NCI-H1417 (cell line): ENCODE measurements around the gene GALNS.
"Not testable (repeated sequence)": the region's sequence is repeated elsewhere in the genome, so short reads cannot be mapped to it uniquely, and the experiment has no call there.

Source experiments
- DNase-seq, 3 experiments: peaks; one replicate each; lab custom pipeline; 2025; lab: John Stamatoyannopoulos, UW

The GALNS gene

GRCh38 chr16:88784074-88784855, 72.5 kb downstream of the GALNS start:
- DNase-seq = peak in 1 of 3 experiments; percentile 6

DNA sequence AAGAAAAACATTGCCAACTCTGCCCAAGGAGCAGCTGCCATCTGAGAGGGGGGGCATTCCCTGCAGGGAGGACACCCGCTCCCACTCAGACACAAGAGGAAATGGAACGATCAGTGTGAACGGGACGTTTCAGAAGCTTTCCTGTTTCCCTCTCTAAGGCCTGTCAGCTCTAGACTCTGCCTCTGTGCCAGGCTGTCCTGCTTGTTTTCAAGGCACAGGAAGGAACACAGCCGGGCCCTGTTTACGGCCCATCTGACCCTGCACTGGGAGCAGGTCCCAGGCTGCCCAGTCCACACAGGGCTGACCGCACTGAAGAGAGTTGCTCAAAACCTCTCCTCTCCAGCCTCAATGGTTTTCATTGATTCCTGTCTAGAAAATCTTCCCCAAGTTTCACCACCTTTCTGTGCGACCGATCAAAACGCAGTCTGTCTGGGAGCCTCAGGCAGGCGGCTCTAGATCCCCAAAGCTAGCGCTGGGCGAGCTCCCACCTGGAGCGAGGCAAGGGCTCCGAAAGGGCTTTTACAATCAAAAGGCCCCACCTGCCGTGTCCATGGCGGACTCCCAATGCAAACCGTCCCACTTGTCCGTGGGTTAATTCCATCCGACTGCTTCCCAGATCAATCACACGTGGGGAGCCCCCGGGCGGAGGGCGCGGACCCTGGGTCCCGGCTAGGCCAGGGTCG, 73.2 kb downstream of the GALNS start:
- no peak for DNase-seq

DNA sequence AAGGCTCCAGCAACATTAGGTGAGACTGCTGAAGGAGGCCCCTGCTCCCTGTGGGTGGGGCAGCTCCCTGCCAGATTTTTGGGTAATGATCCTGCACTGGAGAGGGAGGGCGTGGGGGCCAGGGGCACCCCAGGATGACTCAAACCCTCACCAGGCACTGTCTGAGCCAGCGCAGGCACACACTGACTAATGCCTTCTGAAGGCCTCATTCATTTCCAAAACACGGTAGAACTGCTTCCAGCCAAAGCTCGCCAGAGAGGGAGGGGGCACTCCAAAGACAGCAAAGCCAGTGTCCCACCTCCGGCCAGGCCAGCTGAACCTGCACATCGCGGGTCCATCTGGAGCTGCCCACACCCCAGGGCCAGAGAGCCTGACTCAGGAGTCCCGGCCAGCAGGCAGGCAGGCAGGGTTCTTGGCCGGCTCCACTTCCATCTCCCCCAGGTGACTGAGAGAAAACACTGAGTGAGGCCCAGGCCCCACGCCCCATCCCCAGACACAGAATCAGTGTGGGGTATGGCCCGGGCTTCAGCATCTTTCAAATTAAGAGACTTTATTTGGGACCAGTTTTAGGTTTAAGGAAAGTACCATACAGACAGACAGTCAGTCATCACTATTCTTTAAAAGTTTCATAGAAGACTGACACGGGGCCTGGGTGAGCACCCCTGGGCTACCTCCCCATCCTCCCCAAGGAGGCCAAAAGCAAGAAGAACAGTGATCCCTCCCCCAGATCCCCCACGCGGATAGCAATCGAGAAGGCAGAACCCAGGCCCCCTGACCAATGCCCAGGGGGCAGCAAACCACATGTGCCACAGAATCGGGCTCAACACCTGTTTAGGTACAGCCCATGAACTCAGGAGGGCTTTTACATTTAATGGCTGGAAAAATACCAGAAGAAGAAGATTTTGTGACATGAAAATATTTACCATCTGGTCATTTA, 74.0 kb downstream of the GALNS start:
- no peak for DNase-seq

GRCh38 chr16:88781140-88782077, 75.3 kb downstream of the GALNS start:
- no peak for DNase-seq

DNA sequence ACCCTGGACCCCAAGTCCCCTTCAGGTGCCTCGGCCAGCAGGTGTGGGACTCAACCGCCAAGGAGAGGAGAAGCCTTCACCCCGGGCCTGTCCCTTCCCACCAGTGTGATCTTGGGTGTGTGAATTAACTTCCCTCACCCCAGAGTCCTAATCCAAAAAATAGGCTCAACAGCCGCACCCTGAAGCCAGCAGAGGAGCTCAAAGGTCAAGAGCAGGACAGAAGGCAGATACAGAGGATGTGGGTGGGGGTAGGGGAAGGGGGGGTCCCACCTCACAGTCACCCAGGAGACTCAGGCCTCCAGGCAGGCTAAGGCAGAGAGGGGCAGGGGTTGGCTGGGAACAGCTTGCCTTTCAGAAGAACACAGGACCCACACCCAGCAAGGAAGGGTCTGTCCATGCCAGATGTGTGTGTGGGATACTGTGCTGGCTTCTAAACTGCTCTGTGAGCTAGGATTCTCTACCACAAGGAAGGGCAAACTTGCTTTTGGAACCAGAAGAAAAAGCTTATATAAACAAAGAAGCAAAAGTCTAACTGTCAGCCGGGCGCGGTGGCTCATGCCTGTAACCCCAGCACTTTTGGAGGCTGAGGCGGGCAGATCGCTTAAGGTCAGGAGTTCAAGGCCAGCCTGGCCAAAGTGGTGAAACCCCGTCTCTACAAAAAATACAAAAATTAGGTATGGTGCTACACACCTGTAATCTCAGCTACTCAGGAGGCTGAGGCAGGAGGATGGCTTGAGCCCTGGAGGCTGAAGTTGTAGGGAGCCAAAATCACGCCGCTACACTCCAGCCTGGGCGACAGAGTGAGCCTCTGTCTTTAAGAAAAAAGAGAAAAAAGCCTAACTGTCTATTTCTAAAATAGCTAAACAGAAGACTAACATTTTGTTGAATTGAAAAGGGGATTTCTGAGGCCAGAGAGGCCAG, 76.3 kb downstream of the GALNS start:
- no peak for DNase-seq

DNA sequence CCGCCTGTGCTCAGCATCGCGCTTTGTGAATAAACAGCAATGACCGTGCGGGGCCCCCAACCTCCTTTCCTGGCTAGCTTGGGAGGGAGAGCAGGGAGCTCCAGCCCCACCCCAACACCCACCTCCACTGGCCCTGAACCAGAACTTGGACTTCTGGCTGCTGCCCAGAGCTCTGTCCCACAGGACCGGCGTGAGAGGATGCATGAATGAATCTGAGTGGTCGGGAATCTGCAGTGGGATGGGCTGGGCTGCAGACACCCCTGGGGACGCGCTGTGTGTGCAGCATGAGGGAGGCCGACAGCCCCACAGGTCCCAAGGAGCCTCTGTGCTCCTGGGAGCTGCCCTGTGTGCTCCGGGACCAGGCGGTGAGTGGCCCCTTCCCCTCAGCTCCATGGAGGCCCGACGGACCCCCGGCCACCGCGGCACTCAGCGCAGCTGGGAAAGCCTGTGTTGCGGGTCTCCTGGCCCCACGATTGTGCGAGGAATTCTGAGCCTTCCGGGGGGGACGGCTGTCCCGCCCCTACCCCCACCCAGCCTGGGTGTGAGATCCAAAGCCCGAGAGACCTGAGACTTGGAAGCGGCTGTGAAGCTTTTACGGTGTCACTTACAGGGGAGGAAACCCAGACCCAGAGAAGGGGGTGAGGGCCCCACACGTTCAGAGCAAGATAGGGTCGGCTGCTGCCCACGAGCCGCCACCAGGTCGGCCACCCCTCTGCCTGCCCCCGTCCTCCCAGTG, 77.2 kb downstream of the GALNS start:
- no peak for DNase-seq

- DNase-seq = no peak
Measured at GRCh38 chr16:88778541-88779065, 78.1 kb downstream of the GALNS start.

DNA sequence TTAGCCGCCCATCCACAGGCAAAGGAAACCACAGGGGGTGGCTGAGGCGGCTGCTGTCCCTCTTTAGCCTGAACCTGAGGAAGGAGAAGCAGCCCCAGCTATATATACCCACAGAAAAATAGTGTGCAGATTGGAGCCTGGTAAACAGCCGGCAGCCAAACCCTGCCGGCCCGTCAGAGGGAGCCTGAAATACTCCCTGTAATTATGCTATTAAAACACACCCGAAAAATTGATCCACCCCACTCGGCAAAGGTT, 78.5 kb downstream of the GALNS start:
- no peak for DNase-seq

DNA sequence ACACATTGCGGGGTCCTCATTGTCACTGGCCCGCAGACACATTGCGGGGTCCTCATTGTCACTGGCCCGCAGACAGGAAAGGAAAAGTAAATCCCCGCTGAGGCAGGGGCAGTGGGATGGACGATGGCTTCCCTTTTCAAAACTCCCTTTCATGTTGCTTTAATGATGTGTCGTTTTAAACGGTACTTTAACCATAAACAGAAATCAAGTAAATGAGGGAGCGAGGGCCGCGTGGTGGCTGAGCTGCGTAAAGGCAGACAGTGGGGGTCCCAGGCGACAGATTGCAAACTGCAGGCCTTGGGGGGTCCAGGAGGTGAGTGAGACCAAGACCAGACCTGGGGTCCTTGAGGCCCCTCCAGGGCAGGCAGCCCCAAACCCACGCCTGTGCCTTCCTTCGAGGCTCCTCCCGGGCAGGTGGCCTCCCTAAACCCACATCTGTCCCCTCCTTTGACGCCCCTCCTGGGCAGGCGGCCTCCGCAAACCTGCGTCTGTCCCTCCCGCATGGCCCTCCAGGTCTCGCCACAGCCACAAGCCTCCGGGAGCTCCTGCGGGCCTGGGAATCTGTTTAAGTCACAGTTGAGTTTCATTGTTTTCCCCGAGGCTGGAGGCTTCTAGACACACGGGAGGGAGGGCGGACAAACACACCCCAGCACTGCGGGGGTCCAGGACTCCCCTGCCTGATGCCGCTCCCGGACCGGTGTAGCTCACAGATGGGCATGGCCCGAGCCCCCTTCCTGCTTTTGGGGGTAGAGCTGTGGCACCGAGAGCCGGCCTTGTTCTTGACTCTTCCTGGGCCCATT, 79.1 kb downstream of the GALNS start:
- no peak for DNase-seq

DNA sequence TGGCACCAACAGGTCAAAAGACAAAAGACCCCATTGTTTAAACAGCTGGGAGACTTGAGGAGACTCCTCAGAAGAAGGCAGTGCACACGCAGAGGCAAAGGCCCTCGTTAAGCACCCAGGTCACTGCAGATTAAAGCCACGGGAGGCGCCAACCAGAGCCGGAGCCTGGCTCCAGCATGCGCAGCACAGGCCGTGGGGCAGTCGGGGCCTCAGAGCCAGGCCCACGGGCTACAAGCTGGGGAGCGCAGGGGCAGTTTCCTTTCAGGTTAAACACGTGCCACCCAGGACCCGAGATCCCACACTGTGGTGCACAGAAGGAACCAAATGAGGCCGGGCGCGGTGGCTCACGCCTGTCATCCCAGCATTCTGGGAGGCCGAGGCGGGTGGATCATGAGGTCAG, 80.9 kb downstream of the GALNS start:
- DNase-seq = no peak

GRCh38 chr16:88774544-88775393, 82.0 kb downstream of the GALNS start:
- no peak for DNase-seq

DNA sequence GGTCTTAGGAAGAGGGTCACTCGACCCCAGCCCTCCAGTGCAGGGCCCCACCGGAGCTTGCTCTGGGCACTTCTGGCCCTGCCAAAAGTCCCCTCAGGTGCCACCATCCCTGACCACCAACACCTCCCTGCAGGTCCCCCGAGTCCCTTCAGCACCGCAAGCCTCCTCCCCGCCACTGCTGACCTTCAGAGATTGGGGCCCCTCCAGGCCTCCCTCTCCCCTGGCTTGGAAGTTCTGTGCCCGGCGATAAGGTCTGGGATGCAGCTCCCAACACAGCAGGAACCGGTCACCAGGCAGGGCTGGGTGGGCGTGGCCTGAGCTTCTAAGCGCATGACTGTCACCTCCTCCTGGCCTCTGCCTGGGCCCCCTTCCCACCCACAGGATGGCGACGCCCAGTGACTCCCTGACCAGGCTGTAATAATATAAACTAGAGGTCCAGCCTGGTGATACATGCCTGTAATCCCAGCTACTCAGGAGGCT, 82.9 kb downstream of the GALNS start:
- DNase-seq = peak in 1 of 3 experiments; percentile 10

- peak in 1 of 3 experiments; percentile 16 for DNase-seq
Measured at GRCh38 chr16:88772871-88773811, 83.6 kb downstream of the GALNS start.

DNA sequence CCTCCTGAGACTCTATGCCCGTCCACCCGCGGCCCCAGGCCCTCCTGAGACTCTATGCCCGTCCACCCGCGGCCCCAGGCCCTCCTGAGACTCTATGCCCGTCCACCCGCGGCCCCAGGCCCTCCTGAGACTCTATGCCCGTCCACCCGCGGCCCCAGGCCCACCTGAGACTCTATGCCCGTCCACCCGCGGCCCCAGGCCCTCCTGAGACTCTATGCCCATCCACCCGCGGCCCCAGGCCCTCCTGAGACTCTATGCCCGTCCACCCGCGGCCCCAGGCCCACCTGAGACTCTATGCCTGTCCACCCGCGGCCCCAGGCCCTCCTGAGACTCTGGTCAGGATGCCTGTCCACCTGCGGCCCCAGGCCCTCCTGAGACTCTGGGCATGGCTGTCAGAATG, 85.0 kb downstream of the GALNS start:
- DNase-seq = not testable (repeated sequence)

GRCh38 chr16:88771294-88771772, 85.4 kb downstream of the GALNS start:
- no peak for DNase-seq
